Cardiac fibroblast (primary cell): ENCODE measurements around the gene TTC23.
A peak's percentile ranks its signal among the peaks of the same experiment; 100 is the strongest.

Experiments used
- DNase-seq, 2 donors: peaks; one replicate each; pipeline versions ENCODE4 v3.0.0 to v3.0.0-alpha.2; 2010; ENCODE audit warnings: low read depth in 2 of 2
- H3K4me3 ChIP-seq, 2 donors: replicated peaks in 1 of 2; 1 replicate in 1 of 2; 2 replicates in 1 of 2; pipeline ENCODE4 v1.5.1; 2011; ENCODE audit warnings: low read depth in 2 of 2, low read length in 2 of 2, mild to moderate bottlenecking in 2 of 2, moderate library complexity in 1 of 2
- CTCF ChIP-seq: IDR thresholded peaks from one replicate; pipeline ENCODE4 v1.5.1; 2011; ENCODE audit warnings: low read depth, mild to moderate bottlenecking, low read length, inconsistent platforms

The TTC23 gene

GRCh38 chr15:99138491-99138982 is 110.8 kb downstream of the TTC23 start:
- no peak overlapping the region for H3K4me3 ChIP-seq
- TF ChIP-seq CTCF: no peak
- DNase-seq: no peak

DNA sequence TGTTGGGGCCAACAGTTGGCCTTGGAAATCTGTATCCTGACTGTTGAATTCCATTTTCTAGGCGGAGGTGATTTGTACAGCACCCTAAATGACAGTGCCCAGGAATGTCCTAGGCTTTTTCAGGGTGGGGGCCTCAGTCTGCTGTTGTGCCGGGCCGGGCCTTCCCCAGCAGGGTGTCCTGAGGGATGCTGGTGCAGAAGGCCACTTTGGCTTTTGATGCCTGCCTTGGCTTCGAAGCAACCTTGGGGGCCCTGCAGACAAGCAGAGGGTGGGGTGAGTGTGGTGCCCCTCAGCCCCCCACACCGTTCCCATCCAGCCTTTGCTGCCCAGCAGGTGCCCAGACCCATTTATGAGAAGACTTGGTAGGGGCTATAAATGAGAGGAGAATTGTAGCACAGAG is 111.5 kb downstream of the TTC23 start:
- H3K4me3 ChIP-seq: no peak overlapping the region
- no peak for TF ChIP-seq CTCF
- DNase-seq: no peak

GRCh38 chr15:99137111-99137546 is 112.3 kb downstream of the TTC23 start:
- no peak for TF ChIP-seq CTCF
- DNase-seq: no peak
- H3K4me3 ChIP-seq: no peak overlapping the region

- peak in 1 of 2 donors; percentile 40 for DNase-seq
- no peak for TF ChIP-seq CTCF
- H3K4me3 ChIP-seq: no peak overlapping the region
Observed at GRCh38 chr15:99135194-99135593, 114.2 kb downstream of the TTC23 start.

DNA sequence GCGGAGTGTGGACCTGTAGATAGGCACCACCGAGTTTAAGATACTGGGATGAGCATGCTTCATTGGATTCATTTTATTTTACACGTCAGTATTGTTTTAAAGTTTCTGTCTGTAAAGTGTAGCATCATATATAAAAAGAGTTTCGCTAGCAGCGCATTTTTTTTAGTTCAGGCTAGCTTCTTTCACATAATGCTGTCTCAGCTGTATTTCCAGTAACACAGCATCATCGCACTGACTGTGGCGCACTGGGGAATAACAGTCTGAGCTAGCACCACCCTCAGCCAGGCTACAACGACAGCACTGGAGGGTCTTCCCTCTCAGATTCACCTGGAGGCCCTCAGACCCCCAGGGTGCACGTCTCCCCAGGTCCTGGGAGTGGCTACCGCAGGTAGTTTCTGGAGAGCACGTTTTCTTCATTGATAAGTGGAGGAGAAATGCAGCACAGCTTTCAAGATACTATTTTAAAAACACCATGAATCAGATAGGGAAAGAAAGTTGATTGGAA is 115.0 kb downstream of the TTC23 start:
- DNase-seq: no peak
- no peak overlapping the region for H3K4me3 ChIP-seq
- no peak for TF ChIP-seq CTCF

DNA sequence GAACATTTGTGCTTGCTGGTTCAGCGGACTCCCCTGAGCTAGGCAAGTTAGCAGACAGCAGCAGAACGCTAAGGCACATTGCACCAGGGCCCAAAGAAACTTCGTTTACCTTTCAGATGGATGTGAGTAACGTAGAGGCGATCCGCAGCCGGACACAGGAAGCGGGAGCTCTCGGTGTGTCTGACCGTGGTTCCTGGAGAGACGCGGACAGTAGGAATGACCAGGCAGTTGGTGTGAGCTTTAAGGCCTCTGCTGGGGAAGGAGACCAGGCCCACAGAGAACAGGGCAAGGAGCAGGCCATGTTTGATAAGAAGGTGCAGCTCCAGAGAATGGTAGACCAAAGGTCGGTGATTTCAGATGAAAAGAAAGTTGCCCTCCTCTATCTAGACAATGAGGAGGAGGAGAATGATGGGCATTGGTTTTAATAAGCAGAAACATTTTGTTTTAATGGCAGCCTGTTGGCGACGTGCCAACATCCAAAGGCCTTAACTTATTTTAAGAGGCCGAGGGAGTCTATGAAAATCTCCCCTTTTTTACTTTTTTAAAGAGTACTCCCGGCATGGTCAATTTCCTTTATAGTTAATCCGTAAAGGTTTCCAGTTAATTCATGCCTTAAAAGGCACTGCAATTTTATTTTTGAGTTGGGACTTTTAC is 116.6 kb downstream of the TTC23 start:
- H3K4me3 ChIP-seq: no peak overlapping the region
- no peak for DNase-seq
- no peak for TF ChIP-seq CTCF
